Endothelial cell of umbilical vein (primary cell): Measurements from ENCODE around the gene BCL3. TPM values are rescaled to one million over a fixed set of nuclear protein-coding genes. Genes with fewer than 3 reads are reported as not detected.
"Not testable (repeated sequence)": the region's sequence is repeated elsewhere in the genome, so short reads cannot be mapped to it uniquely, and the experiment has no call there.

Experiments
- BruUV-seq: library from RNA; stranded (reverse); fragments of 400-500 nt; replicated peaks from 2 replicates; lab custom pipeline; 2021; lab: Mats Ljungman, UMichigan
- CTCF ChIA-PET: fragments of 300-600, 350-600 bp; sonication (Branson Sonifier 250); formaldehyde crosslinking; loops from one replicate; lab custom pipeline; 2021; ENCODE audit warnings: antibody characterized with exemption, inconsistent platforms; lab: Charles Lee
- POLR2A ChIA-PET: fragments of 300-600, 350-600 bp; sonication (Branson Sonifier 250); formaldehyde crosslinking; loops from one replicate; lab custom pipeline; 2021; ENCODE audit warnings: antibody characterized with exemption, inconsistent platforms; lab: Charles Lee
- DNase-seq: peaks from one replicate; pipeline ENCODE4 v3.0.0-alpha.2; 2011; ENCODE audit warnings: low read depth, low spot score
- FAIRE-seq: peaks from 2 replicates; lab custom pipeline; 2011; peaks lifted over from hg19 to GRCh38; lab: Jason Lieb, UNC
- H2AFZ ChIP-seq: 2 replicates; pipeline ENCODE4 v1.6.0; 2012; ENCODE audit warnings: low read depth, low read length, control low read depth, inconsistent platforms
- H3K27ac ChIP-seq: 2 replicates; pipeline ENCODE4 v1.5.1; 2011; ENCODE audit warnings: low read depth, mild to moderate bottlenecking, control low read depth, low read length, moderate library complexity; ENCODE audit not compliant: insufficient read depth
- H3K27me3 ChIP-seq, 2 experiments: 2 replicates each; pipeline versions ENCODE4 v1.6.0 to v1.6.1; 2011; ENCODE audit warnings: low read length in 2 of 2, mixed read lengths in 1 of 2; ENCODE audit not compliant: control insufficient read depth in 2 of 2, insufficient read depth in 2 of 2
- H3K36me3 ChIP-seq, 2 experiments: 2 replicates in 1 of 2; 3 replicates in 1 of 2; pipeline ENCODE4 v1.5.1; 2011; ENCODE audit warnings: low read length in 2 of 2, mild to moderate bottlenecking in 1 of 2, moderate library complexity in 1 of 2; ENCODE audit not compliant: control insufficient read depth in 2 of 2, insufficient read depth in 2 of 2; ENCODE audit errors: extremely low read depth in 1 of 2
- H3K4me1 ChIP-seq: 3 replicates; pipeline ENCODE4 v1.5.1; 2011; ENCODE audit warnings: mild to moderate bottlenecking, low read length; ENCODE audit not compliant: control insufficient read depth, insufficient read depth; ENCODE audit errors: extremely low read depth
- H3K4me2 ChIP-seq: 2 replicates; pipeline ENCODE4 v1.6.1; 2011; ENCODE audit warnings: low read length, control low read depth, mixed read lengths; ENCODE audit not compliant: insufficient read depth
- H3K4me3 ChIP-seq, 3 experiments: fragments of 200-600 bp in 1 of 3; sonication (generic), shearing (Covaris generic) in 1 of 3; replicated peaks in 1 of 3; 2 replicates each; pipeline ENCODE4 v1.5.1; 2011 to 2016; ENCODE audit warnings: control low read depth in 3 of 3, low read length in 3 of 3, mild to moderate bottlenecking in 2 of 3, inconsistent platforms in 1 of 3, low read depth in 1 of 3, moderate library complexity in 1 of 3; ENCODE audit not compliant: insufficient read depth in 1 of 3
- H3K79me2 ChIP-seq: 2 replicates; pipeline ENCODE4 v1.6.0; 2012; ENCODE audit warnings: low read length, inconsistent platforms; ENCODE audit not compliant: control insufficient read depth, insufficient read depth
- H3K9ac ChIP-seq: replicated peaks from 2 replicates; pipeline ENCODE3; 2011; ENCODE audit warnings: low read length, control low read depth; ENCODE audit not compliant: insufficient read depth; ENCODE audit errors: extremely low read depth
- H3K9me1 ChIP-seq: replicated peaks from 3 replicates; pipeline ENCODE4 v1.6.0; 2011; ENCODE audit warnings: mild to moderate bottlenecking, low read length; ENCODE audit not compliant: control insufficient read depth, insufficient read depth; ENCODE audit errors: extremely low read depth
- H3K9me3 ChIP-seq: replicated peaks from 2 replicates; pipeline ENCODE4 v1.5.1; 2012; ENCODE audit warnings: low read length, inconsistent platforms; ENCODE audit not compliant: control insufficient read depth, insufficient read depth
- H4K20me1 ChIP-seq: replicated peaks from 2 replicates; pipeline ENCODE3; 2011; ENCODE audit warnings: mild to moderate bottlenecking, low read length; ENCODE audit not compliant: control insufficient read depth, insufficient read depth; ENCODE audit errors: extremely low read depth
- CTCF ChIP-seq, 2 donors: IDR thresholded peaks; 1 replicate in 1 of 2; 2 replicates in 1 of 2; pipeline ENCODE4 v1.5.1; 2011; ENCODE audit warnings: low read length in 2 of 2, mild to moderate bottlenecking in 2 of 2, moderate library complexity in 2 of 2, control low read depth in 1 of 2, inconsistent platforms in 1 of 2, low read depth in 1 of 2; ENCODE audit not compliant: insufficient read depth in 1 of 2; ENCODE audit errors: extremely low read depth in 1 of 2
- EZH2 ChIP-seq: IDR thresholded peaks from 2 replicates; pipeline ENCODE4 v1.6.1; 2012; ENCODE audit warnings: borderline replicate concordance, low read depth, mild to moderate bottlenecking, moderate library complexity, low read length, inconsistent platforms; ENCODE audit not compliant: severe bottlenecking
- FOS ChIP-seq: IDR thresholded peaks from 2 replicates; pipeline ENCODE4 v1.6.1; 2011; ENCODE audit warnings: mild to moderate bottlenecking, low read length, moderate library complexity, borderline replicate concordance; ENCODE audit not compliant: insufficient read depth
- GATA2 ChIP-seq: IDR thresholded peaks from 2 replicates; pipeline ENCODE4 v1.7.0; 2011; ENCODE audit warnings: low read depth, mild to moderate bottlenecking, moderate library complexity, mixed read lengths, low read length; ENCODE audit not compliant: insufficient read length, insufficient read depth
- JUN ChIP-seq: IDR thresholded peaks from 2 replicates; pipeline ENCODE4 v1.6.1; 2011; ENCODE audit warnings: borderline replicate concordance, low read depth; ENCODE audit not compliant: insufficient read length, insufficient read depth
- MAX ChIP-seq: IDR thresholded peaks from 2 replicates; pipeline ENCODE4 v1.6.1; 2011; ENCODE audit not compliant: insufficient read depth, insufficient read length
- MYC ChIP-seq: IDR thresholded peaks from one replicate; pipeline ENCODE4 v1.6.1; 2011; ENCODE audit warnings: mild to moderate bottlenecking, low read depth, low read length
- POLR2A ChIP-seq: IDR thresholded peaks from 2 replicates; pipeline ENCODE4 v1.6.1; 2012; ENCODE audit warnings: low read depth, mild to moderate bottlenecking, control low read depth, low read length
- POLR2AphosphoS5 ChIP-seq: IDR thresholded peaks from 2 replicates; pipeline ENCODE4 v1.6.1; 2012; ENCODE audit warnings: low read depth, mild to moderate bottlenecking, control low read depth, low read length, moderate library complexity; ENCODE audit not compliant: insufficient read depth
- dilution Hi-C: fragments of 300-500 bp; cut with MboI; formaldehyde crosslinking; loops from one replicate; pipeline ENCODE4 v1.15.0; 2019; ENCODE audit warnings: low sequenced_read_pairs; ENCODE audit not compliant: extremely low pct_ligation_motif_present
- intact Hi-C: fragments of 100-400 bp; cut with micrococcal nuclease; formaldehyde crosslinking; loops from one replicate; pipeline ENCODE4 v1.10.0; 2022
- polyA plus RNA-seq, 4 experiments: library from polyadenylated mRNA; depleted of rRNA in 3 of 4; stranded (reverse) in 3 of 4; unstranded in 1 of 4; fragments of >200 nt; gene quantifications; 2 replicates each; pipeline versions ENCODE4 v1.2.1 to v1.2.3, GENCODE V29; 2011 to 2012; ENCODE audit warnings: missing spikeins in 1 of 4
- total RNA-seq: library from RNA; stranded (reverse); gene quantifications from 2 replicates; pipeline ENCODE4 v1.2.3, GENCODE V29; 2021

The BCL3 gene
- total and polyA plus RNA-seq, 2 donors (not counting 3 experiments of a cell fraction or from before 2014, with no cell fraction given): 11.0 to 26.9 TPM

DNA sequence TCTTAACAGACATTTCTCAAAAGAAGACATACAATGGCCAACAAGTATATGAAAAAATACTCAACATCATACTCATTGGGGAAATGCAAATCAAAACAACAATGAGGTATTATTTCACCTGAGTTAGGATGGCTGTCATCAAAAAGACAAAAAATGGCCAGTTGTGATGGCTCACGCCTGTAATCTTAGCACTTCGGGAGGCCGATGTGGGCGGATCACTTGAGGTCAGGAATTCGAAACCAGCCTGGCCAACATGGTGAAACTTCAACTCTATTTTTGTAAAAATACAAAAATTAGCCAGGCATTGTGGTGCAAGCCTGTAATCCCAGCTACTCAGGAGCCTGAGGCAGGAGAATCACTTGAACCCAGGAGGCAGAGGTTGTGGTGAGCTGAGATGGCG lies 27.6 kb upstream of the BCL3 start:
- ChIA-PET CTCF (interaction anchor here (0.8 to 15.8 kb wide), 5 partner anchors 18 to 150 kb away, joined by 3 to 688 read pairs (median 57); partner anchors contain the start of gene CBLC), POLR2A (no interaction called here)
- no peak for DNase-seq
- H3K4me1 ChIP-seq: peaks cover 52% of the 10 kb centered on the region
- no peak overlapping the region for H3K4me2 ChIP-seq
- intact Hi-C loops: loop anchor here (5.0 kb wide), 1 partner anchor 231 kb away; no protein-coding TSS in a partner anchor
- H3K27ac ChIP-seq: no peak overlapping the region
- no peak overlapping the region for H3K4me3 ChIP-seq
- no peak overlapping the region for H3K9ac ChIP-seq
- H3K27me3 ChIP-seq: no peaks in the 10 kb centered on the region
- H2AFZ ChIP-seq: no peak overlapping the region
- H3K79me2 ChIP-seq: peaks cover 15% of the 10 kb centered on the region
- H3K9me1 ChIP-seq: no peaks in the 10 kb centered on the region
- no peak for FAIRE-seq
- no peaks in the 10 kb centered on the region for H3K36me3 ChIP-seq
- BruUV-seq: no TSS peak
- dilution Hi-C loops: no loop called here
- no peak for TF ChIP-seq JUN
- no peak for TF ChIP-seq GATA2
- no peak for TF ChIP-seq FOS
- no peak for TF ChIP-seq CTCF (IDR thresholded peaks at IDR 0.05; ENCODE audit: extremely low read depth in 1 of 2, insufficient read depth in 1 of 2, low read depth in 1 of 2, low read length in 2 of 2)
- no peak for TF ChIP-seq POLR2A
- no peak for TF ChIP-seq EZH2
- no peak for TF ChIP-seq POLR2AphosphoS5
- TF ChIP-seq MAX: no peak
- TF ChIP-seq MYC: no peak
- H3K9me3 ChIP-seq: no peaks in the 10 kb centered on the region
- no peaks in the 10 kb centered on the region for H4K20me1 ChIP-seq

GRCh38 chr19:44721369-44721768 lies 27.1 kb upstream of the BCL3 start:
- dilution Hi-C loops, H3K9me3 ChIP-seq, BruUV-seq, POLR2A ChIA-PET, H3K4me2 ChIP-seq, H3K4me3 ChIP-seq, FAIRE-seq, H3K36me3 ChIP-seq, H3K27ac ChIP-seq, DNase-seq, H3K27me3 ChIP-seq, H4K20me1 ChIP-seq, H3K9ac ChIP-seq, H3K9me1 ChIP-seq, H2AFZ ChIP-seq: not testable (repeated sequence)
- Histone ChIP-seq H3K79me2 (peaks cover 15% of the 10 kb centered on the region), H3K4me1 (peaks cover 52% of the 10 kb centered on the region)
- intact Hi-C loops: loop anchor here (5.0 kb wide), 1 partner anchor 231 kb away; no protein-coding TSS in a partner anchor
- CTCF ChIA-PET: interaction anchor here (0.6 to 15.8 kb wide), 8 partner anchors 18 to 151 kb away, joined by 3 to 688 read pairs (median 30); partner anchors contain the start of gene CBLC
